ENCODE results near the gene MYBPH. TPM values are rescaled to one million over a fixed set of nuclear protein-coding genes. Genes with fewer than 3 reads are reported as not detected.

Gene MYBPH
- total RNA-seq, 6 experiments from 2014 or later: not detected

- DNase-seq: no peak
- Mint-ChIP-seq H3K27me3 (ENCODE audit: insufficient read depth) (peaks cover 15% of the 10 kb centered on the region), H3K27ac (no peak overlapping the region), H3K9me3 (no peaks in the 10 kb centered on the region), H3K36me3 (ENCODE audit: low read depth) (no peaks in the 10 kb centered on the region), H3K4me1 (ENCODE audit: low read depth) (no peaks in the 10 kb centered on the region), H3K4me3 (no peak overlapping the region)
- no peak for TF ChIP-seq CTCF (IDR thresholded peaks at IDR 0.05)
Measured at GRCh38 chr1:203213126-203213525, 37.5 kb upstream of the MYBPH start.

GRCh38 chr1:203211812-203212211 is 36.2 kb upstream of the MYBPH start:
- no peak for DNase-seq
- Mint-ChIP-seq H3K4me1 (ENCODE audit: low read depth) (no peaks in the 10 kb centered on the region), H3K27me3 (ENCODE audit: insufficient read depth) (peaks cover 15% of the 10 kb centered on the region), H3K27ac (no peak overlapping the region), H3K9me3 (no peaks in the 10 kb centered on the region), H3K4me3 (no peak overlapping the region), H3K36me3 (ENCODE audit: low read depth) (no peaks in the 10 kb centered on the region)
- TF ChIP-seq CTCF (IDR thresholded peaks at IDR 0.05): no peak

GRCh38 chr1:203210988-203211387 is 35.4 kb upstream of the MYBPH start:
- TF ChIP-seq CTCF (IDR thresholded peaks at IDR 0.05): no peak
- DNase-seq: no peak
- Mint-ChIP-seq H3K36me3 (ENCODE audit: low read depth) (no peaks in the 10 kb centered on the region), H3K27ac (no peak overlapping the region), H3K27me3 (ENCODE audit: insufficient read depth) (peaks cover 12% of the 10 kb centered on the region), H3K9me3 (no peaks in the 10 kb centered on the region), H3K4me1 (ENCODE audit: low read depth) (no peaks in the 10 kb centered on the region), H3K4me3 (no peak overlapping the region)

- Mint-ChIP-seq H3K4me1 (ENCODE audit: low read depth) (no peaks in the 10 kb centered on the region), H3K9me3 (no peaks in the 10 kb centered on the region), H3K27me3 (ENCODE audit: insufficient read depth) (peaks cover 12% of the 10 kb centered on the region), H3K27ac (no peak overlapping the region), H3K36me3 (ENCODE audit: low read depth) (no peaks in the 10 kb centered on the region), H3K4me3 (no peak overlapping the region)
- TF ChIP-seq CTCF (IDR thresholded peaks at IDR 0.05): no peak
- no peak for DNase-seq
Measured at GRCh38 chr1:203210350-203210749, 34.7 kb upstream of the MYBPH start.

GRCh38 chr1:203208181-203208580 is 32.6 kb upstream of the MYBPH start:
- Mint-ChIP-seq H3K4me3 (no peak overlapping the region), H3K4me1 (ENCODE audit: low read depth) (peaks cover under 1% of the 10 kb centered on the region), H3K36me3 (ENCODE audit: low read depth) (no peaks in the 10 kb centered on the region), H3K27me3 (ENCODE audit: insufficient read depth) (peaks cover 8% of the 10 kb centered on the region), H3K9me3 (no peaks in the 10 kb centered on the region), H3K27ac (no peak overlapping the region)
- no peak for DNase-seq
- TF ChIP-seq CTCF (IDR thresholded peaks at IDR 0.05): no peak

- peaks cover 3% of the 10 kb centered on the region for H3K27me3 Mint-ChIP-seq (ENCODE audit: insufficient read depth)
- DNase-seq: no peak
- no peaks in the 10 kb centered on the region for H3K36me3 Mint-ChIP-seq (ENCODE audit: low read depth)
- no peak overlapping the region for H3K27ac Mint-ChIP-seq
- no peaks in the 10 kb centered on the region for H3K9me3 Mint-ChIP-seq
- TF ChIP-seq CTCF (IDR thresholded peaks at IDR 0.05): no peak
- peaks cover 5% of the 10 kb centered on the region for H3K4me1 Mint-ChIP-seq (ENCODE audit: low read depth)
- H3K4me3 Mint-ChIP-seq: no peak overlapping the region
Measured at GRCh38 chr1:203207751-203208150, 32.1 kb upstream of the MYBPH start.
